Stimulated activated CD8-positive, alpha-beta memory T cell treated with anti-CD3 and anti-CD28 coated beads, Interleukin-15, amount 100 ng/mL, for 48 hours (primary cell): Measurements from ENCODE around the gene CEP290.
"Not testable (repeated sequence)": the region's sequence is repeated elsewhere in the genome, so short reads cannot be mapped to it uniquely, and the experiment has no call there.

Experiments
- DNase-seq, 2 donors: peaks; one replicate each; pipeline ENCODE4 v3.0.0-alpha.2; 2020; ENCODE audit warnings: low read depth in 2 of 2

The CEP290 gene

DNA sequence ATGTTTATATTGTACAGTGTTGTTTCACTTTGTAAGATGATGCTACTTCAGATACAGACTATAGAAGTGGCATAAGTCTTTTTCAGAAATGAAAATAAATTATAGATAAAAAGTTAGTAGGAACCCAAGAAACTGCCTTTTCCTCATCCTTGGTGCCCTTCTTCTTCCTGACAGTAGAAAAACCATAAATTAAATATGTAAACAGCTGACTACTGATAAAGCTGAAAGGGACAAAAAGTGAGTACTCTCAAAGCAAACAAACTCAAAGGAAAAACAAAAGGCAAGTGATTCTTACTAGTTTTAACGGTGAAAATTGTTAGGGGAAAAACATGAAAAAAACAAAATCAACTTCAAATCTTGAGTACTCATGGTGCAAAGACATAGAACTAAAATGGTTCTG is 104.1 kb downstream of the CEP290 start:
- no peak for DNase-seq

DNA sequence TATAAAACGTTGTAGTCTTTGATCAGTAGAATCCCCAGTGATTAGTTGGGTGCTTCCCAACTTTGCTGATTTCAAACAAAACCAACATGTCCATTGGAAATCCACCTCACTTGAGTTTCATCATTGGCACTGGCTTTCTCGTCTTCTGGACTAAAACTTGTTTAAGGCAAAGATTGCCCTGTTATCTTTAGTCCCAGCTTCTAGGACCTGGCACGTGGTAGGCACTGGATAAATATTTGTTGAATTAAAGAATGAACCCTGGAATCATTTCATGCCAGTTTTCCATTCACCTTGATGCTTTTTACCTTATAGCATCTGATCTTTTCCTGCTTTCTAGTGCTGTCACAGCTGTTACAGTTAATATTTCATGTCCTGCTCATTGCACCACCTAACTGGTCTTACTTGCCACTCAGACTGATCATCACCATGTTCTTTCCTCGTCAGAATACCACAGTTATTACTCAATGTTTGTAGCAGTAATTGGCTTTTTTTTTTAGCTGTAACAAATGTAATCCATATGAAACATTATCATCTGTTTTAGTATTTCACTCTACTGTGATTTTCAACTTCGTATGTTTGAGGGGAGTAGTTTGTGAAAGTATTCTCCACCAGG is 105.4 kb downstream of the CEP290 start:
- DNase-seq, result no peak

DNA sequence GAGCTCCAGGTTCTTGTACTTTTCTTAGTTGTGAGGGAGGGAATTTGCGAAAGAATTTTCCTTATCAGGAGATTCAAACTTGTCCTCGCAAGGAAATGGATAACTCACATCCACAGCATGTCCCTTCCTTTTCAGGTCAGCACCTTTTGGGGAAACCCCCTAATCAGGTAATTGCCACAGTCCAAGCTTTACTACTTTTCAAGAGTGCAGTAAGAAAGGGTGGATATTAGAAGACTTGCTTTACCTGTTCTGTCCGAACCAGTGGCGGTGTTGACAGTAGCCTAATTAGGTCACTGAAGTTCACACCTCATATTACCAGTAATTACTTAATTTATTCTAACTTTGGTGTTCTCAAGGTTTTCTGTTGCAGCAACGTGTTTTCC is 106.0 kb downstream of the CEP290 start:
- no peak for DNase-seq

DNA sequence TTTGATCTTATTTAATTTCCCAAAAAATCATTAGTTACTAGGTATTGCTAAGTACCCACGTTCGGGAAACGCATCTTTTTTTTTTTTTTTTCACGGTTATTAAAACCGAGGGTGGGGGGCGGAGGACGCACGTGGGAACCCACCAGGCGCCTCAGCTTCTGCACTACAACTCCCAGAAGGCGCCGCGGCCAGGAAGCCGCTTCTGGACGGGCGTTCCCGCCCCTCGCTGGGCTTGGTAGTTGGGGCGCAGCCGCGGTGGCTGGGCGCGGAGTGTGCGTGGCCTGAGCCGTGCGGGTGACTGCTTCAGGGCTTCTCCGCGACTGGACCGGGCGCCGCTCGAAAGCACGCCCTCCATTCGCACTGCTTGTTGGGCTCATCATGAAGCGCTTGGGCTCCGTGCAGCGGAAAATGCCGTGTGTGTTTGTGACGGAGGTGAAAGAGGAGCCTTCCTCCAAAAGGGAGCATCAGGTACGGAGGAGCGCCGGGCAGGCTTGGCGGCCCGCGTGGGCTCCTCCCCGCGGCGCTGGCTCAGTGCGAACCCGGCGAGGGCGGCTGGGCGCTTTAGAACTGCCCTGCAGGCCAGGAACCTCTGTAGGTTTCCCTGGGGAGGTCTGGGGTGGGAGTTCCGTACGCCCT is 106.5 kb downstream of the CEP290 start:
- DNase-seq, result peak; percentile 83 to 84

DNA sequence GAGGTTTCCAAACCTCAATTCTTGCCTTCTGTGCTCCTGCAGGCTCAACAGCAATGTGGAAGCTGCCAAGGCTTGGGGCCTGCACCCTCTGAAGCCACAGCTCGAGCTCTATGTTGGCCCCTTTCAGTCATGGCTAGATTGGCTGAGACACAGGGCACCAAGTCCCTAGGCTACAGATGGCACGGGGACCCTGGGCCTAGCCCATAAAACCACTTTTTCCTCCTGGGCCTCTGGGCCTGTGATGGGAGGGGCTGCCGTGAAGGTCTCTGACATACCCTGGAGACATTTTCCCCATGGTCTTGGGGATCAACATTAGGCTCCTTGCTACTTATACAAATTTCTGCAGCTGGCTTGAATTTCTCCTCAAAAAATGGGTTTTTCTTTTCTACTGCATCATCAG is 110.7 kb downstream of the CEP290 start:
- DNase-seq, result not testable (repeated sequence)

DNA sequence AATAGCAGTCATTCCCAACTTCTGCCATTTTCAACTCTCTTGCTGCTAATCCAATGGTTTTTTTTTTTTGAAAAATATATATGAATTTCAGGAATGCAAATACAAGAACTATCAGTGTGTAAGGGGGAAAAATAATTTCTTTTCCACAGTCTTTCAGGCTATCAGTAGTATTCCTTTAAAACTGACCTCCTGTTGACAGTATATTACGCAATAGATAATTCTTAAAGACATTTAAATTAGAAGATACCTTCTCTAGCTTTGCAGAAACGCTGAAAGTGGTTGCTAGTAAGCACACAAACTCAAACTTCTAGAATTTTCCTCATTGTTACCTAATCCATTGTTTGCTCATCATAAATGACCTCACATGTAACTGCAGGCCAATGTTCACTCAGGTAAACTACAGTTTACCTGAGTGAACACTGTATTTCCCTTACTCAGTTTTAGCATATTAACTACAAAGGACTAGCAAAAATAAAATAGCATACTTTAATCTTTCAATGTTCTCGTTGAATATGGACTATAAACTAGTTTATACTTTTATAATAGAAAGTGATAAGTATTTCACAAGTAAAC is 112.7 kb downstream of the CEP290 start, which contains the start of gene C12orf50:
C12orf50 (minus strand) TSS at position 309 of the 573 bp plus-strand sequence. CDS start 2,439 bp downstream, outside the sequence.
- DNase-seq, result no peak

DNA sequence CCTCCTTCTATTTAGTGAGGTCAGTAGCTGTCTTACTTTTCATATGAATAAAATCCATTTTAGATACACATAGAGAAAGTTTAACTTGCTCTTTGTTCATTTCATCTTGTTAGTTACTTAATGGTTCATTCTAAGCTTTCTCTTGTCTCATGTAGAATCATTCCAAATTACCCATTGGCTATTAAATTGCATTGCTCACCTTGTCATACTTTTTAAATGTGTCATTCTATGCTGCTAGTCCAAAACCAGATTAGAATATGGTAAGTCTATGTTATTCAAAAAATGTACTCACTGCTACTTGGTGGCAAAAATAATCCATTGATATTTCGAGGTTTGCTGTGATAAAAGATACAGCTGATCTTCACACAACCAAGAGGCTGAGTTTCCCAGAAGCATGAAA is 115.7 kb downstream of the CEP290 start:
- DNase-seq, result no peak

DNA sequence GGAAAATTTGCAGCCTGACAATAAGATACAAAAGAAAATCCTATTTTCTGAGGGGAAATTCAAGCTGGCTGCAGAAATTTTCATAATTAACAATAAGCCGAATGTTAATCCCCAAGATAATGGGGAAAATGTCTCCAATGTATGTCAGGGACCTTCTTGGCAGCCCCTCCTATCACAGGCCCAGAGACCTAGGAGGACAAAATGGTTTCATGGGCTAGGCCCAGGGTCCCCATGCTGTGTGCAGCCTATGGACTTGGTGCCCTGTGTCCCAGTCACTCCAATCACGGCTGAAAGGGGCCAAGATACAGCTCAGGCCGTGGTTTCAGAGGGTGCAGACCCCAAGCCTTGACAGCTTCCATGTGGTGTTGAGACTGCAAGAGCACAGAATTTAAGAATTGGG is 123.9 kb downstream of the CEP290 start:
- DNase-seq, result no peak

DNA sequence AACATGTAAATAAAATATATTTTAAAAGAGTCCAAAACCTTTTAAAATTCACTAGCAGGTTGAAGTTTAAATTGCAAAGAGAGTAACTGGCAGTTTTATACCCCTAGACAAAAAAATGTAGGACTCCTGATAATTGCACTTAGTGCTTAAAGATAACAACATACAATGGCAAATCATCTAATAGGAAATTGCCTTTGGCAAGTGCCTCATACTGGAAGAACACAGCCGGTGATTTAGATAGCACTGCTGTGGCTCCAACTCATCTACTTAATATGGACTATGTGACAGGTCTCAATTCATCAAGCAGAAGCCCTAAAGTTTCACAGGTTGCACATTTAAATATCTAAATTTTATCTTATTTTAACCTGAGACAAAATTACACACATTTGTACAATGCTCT is 126.1 kb downstream of the CEP290 start:
- DNase-seq, result no peak

DNA sequence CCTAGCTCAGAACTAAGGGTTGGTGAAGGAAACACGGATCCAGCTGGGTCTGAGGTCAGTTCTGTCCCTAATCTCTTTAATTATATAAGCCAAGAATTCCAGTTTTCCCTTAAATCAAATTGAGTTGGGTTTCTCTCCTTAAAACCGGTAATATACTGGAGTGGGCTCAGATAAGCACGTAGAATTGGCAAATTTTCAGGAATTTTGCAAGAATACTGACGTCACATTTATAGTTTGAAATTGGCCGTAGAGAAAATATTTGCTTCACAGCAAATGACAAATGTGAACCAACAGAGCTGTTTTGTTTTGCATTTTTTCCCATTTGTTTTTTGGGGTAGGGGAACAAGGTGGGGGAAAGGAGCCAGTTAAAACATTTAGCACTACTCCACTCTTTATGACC is 130.1 kb downstream of the CEP290 start:
- DNase-seq, result no peak

DNA sequence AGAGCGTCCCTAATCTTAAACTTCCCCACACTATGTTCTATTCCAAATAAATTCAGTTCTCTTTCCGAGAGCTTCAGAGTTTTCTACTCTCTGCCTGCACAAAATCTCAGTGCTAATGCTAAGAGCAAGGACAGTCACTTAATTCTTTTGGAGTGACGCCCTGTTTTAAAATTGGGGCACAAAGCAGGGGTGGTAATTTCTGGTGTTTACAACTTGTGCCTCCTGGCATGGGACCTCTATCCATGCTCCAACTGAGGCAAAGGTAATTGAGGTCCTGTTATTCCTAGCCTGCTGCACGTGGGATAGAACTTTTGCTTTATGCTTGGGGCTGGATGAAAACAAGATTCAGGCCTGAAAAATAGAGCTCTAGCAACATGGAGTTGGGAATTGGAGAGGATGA is 135.5 kb downstream of the CEP290 start:
- no peak for DNase-seq

DNA sequence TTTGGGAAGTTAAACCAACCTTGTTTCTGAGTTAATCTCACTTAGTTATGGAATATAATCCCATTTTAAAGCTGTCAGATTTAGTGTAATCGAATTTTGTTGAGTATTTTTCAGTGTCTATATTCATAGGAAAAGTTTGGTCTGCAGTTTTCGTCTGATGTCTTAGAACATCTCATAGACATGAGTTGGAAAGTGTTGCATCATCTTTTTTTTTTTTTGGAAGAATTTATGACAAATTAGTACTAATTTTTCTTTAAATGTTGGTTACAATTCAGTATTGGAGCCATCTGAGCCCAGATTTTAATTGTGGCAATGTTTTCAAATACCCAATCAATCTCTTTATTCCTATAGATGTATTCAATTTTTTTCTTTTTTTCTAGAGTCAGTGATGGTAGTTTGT is 140.6 kb downstream of the CEP290 start:
- DNase-seq, result no peak
